ENCODE data around the gene GPD1. TPM values are rescaled to one million over a fixed set of nuclear protein-coding genes. Genes with fewer than 3 reads are reported as not detected.
"Not testable (repeated sequence)": the region's sequence is repeated elsewhere in the genome, so short reads cannot be mapped to it uniquely, and the experiment has no call there.

GPD1 gene
- total RNA-seq, 1 donor from 2014 or later: 9.0 TPM

DNA sequence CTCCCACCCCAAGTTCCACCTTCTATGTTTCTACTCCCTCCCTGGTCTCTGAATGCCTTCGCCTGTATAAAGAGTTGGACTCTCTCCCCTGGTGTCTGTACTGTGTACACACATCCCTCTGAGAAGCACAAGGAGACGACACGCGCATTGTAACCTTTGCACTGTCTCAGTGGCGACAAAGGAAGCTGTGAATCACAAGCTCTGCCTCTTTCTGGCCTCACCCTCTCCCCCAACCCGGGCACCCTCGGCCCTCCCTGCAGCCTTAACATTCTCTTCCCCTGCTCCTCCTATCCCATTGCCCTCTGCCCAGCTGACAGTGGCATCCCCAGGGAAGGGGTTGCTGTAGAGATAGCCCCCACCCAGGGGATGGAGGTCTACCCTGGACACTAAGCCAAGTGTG lies 21.2 kb upstream of the GPD1 start:
- DNase-seq (ENCODE audit: extremely low spot score, unreplicated experiment): no peak
- TF ChIP-seq, protein P1, sequence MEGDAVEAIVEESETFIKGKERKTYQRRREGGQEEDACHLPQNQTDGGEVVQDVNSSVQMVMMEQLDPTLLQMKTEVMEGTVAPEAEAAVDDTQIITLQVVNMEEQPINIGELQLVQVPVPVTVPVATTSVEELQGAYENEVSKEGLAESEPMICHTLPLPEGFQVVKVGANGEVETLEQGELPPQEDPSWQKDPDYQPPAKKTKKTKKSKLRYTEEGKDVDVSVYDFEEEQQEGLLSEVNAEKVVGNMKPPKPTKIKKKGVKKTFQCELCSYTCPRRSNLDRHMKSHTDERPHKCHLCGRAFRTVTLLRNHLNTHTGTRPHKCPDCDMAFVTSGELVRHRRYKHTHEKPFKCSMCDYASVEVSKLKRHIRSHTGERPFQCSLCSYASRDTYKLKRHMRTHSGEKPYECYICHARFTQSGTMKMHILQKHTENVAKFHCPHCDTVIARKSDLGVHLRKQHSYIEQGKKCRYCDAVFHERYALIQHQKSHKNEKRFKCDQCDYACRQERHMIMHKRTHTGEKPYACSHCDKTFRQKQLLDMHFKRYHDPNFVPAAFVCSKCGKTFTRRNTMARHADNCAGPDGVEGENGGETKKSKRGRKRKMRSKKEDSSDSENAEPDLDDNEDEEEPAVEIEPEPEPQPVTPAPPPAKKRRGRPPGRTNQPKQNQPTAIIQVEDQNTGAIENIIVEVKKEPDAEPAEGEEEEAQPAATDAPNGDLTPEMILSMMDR (conservative IDR thresholded peaks at IDR 0.05): no peak
- peaks cover 10% of the 10 kb centered on the region for H3K4me1 Mint-ChIP-seq (ENCODE audit: unreplicated experiment)
- H3K27me3 Mint-ChIP-seq: no peaks in the 10 kb centered on the region
- H3K27ac Mint-ChIP-seq: peak overlapping the region; percentile 71
- H3K4me3 Mint-ChIP-seq: peak overlapping the region; percentile 54
- peaks cover 7% of the 10 kb centered on the region for H3K36me3 Mint-ChIP-seq
- no peaks in the 10 kb centered on the region for H3K9me3 Mint-ChIP-seq

DNA sequence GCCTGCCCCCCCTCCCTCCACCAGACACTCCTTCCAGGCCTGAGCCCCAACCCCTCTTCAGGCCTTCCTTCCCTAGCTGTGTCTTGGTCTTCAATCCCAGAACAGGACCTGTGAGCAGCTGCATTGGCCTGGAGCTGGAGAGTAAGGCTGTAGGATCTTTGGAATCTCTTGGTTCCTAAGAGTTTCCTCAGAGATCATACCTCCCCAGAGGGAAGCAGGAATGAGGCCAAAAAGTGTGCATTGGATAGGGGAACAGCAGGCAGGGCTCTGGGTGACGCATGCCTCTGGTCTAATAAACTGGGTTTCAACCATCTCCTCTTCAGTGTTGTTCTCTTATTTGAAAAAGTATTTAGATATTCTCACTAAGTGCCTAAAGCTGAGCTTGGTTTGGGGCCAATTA lies 20.5 kb upstream of the GPD1 start:
- Mint-ChIP-seq H3K4me3 (peak overlapping the region; percentile 83), H3K27ac (peak overlapping the region; percentile 10), H3K9me3 (no peaks in the 10 kb centered on the region), H3K36me3 (peaks cover 7% of the 10 kb centered on the region), H3K4me1 (ENCODE audit: unreplicated experiment) (peaks cover 10% of the 10 kb centered on the region), H3K27me3 (no peaks in the 10 kb centered on the region)
- no peak for DNase-seq (ENCODE audit: extremely low spot score, unreplicated experiment)
- TF ChIP-seq, protein P1 (conservative IDR thresholded peaks at IDR 0.05): no peak

DNA sequence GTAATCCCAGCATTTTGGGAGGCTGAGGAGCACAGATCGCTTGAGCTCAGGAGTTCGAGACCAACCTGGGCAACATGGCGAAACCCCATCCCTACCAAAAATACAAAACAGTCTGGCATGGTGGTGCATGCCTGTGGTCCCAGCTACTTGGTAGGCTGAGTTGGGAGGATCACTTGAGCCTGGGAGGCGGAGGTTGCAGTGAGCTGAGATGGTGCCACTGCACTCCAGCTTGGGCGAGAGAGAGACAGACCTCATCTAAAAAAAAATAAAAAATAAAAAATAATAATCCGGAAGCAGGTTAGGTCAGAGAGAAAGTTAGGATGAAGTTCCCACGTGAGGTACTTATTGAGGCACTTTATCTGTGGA lies 19.4 kb upstream of the GPD1 start:
- Mint-ChIP-seq H3K4me1 (ENCODE audit: unreplicated experiment) (peaks cover 18% of the 10 kb centered on the region), H3K4me3 (peak overlapping the region; percentile 96), H3K27ac (peak overlapping the region; percentile 91), H3K36me3 (peaks cover 15% of the 10 kb centered on the region)
- DNase-seq (ENCODE audit: extremely low spot score, unreplicated experiment); H3K27me3 Mint-ChIP-seq; H3K9me3 Mint-ChIP-seq: not testable (repeated sequence)

DNA sequence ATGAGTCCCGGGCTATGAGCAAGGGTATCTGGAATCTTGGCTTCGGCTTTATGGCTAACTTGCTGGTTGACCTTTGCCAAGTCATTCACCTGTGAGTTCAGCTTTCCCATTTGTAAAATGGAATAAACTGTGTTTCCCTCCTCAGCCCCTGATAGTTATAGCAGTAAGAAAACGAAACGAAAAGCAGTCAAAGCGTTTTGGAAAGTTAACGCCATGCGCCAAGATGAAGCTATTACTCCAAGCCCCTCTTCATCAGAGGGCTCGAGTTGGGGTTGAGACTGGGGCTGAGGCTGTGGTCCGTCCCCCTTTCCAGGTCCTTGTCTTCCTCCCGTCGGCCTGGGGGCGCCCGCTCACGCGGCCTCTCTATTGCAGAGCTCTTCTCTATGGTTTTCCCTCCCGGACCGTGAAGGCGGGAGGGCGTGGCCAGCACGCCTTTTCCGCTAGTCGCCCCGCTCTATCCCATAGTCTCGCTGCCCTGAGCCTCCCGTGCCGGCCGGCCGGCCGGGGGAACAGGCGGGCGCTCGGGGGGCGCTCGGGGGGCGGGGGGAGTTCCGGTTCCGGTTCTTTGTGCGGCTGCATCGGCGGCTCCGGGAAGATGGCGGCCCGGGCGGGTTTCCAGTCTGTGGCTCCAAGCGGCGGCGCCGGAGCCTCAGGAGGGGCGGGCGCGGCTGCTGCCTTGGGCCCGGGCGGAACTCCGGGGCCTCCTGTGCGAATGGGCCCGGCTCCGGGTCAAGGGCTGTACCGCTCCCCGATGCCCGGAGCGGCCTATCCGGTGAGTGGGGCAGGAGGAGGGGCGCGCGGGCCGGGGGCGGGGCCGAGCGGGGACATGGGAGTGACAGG lies 18.8 kb upstream of the GPD1 start, which contains the start of gene SMARCD1:
SMARCD1 (plus strand) TSS at position 568 of the 840 bp plus-strand sequence; CDS start at position 596, 28 bp downstream.
- Mint-ChIP-seq H3K4me3 (peak within 1 kb of the TSS; percentile 96), H3K27me3 (no peaks in the 10 kb centered on the region), H3K36me3 (peaks cover 16% of the 10 kb centered on the region), H3K9me3 (no peaks in the 10 kb centered on the region), H3K4me1 (ENCODE audit: unreplicated experiment) (peaks cover 18% of the 10 kb centered on the region), H3K27ac (peak within 1 kb of the TSS; percentile 91)
- TF ChIP-seq, protein P1 (conservative IDR thresholded peaks at IDR 0.05): peak; percentile 46
- DNase-seq (ENCODE audit: extremely low spot score, unreplicated experiment): peak; percentile 91

DNA sequence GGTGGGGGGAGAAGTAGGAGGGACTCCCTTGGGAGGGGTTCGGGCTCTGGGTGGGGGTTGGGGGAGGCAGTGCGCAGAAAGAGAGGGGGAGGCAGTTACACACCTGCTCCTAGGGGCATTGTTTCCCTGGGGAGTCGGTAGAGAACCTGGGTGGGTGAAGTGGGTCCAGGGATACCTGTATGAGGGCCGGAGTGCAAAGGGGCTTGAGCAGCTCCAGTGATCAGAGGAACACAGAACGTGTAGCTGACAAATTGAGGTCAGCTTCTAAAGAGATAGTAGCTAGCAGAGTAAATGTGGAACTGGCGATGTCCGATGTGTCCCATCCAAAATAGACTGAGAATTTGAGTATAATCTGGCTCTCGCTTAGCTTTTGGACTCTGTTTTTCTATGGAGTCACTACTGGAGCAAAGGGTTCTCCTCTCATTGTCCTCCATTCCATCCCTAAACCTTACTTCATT lies 18.2 kb upstream of the GPD1 start:
- Mint-ChIP-seq H3K9me3 (no peaks in the 10 kb centered on the region), H3K4me1 (ENCODE audit: unreplicated experiment) (peaks cover 18% of the 10 kb centered on the region), H3K4me3 (peak overlapping the region; percentile 96), H3K27me3 (no peaks in the 10 kb centered on the region), H3K27ac (peak overlapping the region; percentile 91), H3K36me3 (peaks cover 19% of the 10 kb centered on the region)
- DNase-seq (ENCODE audit: extremely low spot score, unreplicated experiment): no peak
- TF ChIP-seq, protein P1 (conservative IDR thresholded peaks at IDR 0.05): no peak

DNA sequence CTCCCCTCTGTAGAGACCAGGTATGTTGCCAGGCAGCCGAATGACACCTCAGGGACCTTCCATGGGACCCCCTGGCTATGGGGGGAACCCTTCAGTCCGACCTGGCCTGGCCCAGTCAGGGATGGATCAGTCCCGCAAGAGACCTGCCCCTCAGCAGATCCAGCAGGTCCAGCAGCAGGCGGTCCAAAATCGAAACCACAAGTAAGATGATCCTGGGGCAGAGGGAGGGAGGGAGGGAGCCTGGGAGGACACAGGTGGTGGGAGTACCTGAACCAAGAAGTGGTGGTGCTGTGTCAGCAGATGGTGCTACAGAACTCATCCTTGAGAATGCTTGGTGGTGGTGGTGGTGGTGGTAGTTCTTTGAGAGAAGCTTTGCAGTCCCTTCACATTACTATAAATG lies 17.7 kb upstream of the GPD1 start:
- Mint-ChIP-seq H3K9me3 (no peaks in the 10 kb centered on the region), H3K36me3 (peaks cover 19% of the 10 kb centered on the region), H3K27ac (peak overlapping the region; percentile 91), H3K27me3 (no peaks in the 10 kb centered on the region), H3K4me3 (peak overlapping the region; percentile 96), H3K4me1 (ENCODE audit: unreplicated experiment) (peaks cover 18% of the 10 kb centered on the region)
- DNase-seq (ENCODE audit: extremely low spot score, unreplicated experiment): no peak
- TF ChIP-seq, protein P1 (conservative IDR thresholded peaks at IDR 0.05): no peak

Data from type B pancreatic cell (in vitro differentiated cells).